ENCODE results near the gene SLC28A3.

SLC28A3 gene

GRCh38 chr9:84339962-84340361 is 596 bp downstream of the SLC28A3 start:
- DNase-seq (ENCODE audit: low read depth), result no peak

DNA sequence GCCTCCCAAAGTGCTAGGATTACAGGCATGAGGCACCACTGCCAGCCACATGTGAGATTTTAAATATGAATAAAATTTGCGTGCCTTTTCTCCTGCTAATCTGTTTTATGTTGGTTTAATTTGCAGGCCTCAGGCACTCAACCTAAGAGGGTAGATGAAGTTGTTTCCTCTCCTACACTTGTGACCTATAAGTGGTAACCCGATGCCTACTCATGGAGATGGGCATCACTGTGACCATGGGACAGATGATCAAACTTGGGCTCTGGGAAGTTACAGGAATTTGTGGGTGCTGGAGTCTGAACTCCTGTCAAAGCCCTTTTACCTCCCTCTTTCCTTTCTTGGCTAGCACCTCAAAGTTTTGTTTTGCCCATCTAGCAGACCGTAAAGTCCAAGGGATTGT is 1.1 kb downstream of the SLC28A3 start:
- DNase-seq (ENCODE audit: low read depth), result no peak

- DNase-seq (ENCODE audit: low read depth), result no peak
Observed at GRCh38 chr9:84338792-84339191, 1.8 kb downstream of the SLC28A3 start.

DNA sequence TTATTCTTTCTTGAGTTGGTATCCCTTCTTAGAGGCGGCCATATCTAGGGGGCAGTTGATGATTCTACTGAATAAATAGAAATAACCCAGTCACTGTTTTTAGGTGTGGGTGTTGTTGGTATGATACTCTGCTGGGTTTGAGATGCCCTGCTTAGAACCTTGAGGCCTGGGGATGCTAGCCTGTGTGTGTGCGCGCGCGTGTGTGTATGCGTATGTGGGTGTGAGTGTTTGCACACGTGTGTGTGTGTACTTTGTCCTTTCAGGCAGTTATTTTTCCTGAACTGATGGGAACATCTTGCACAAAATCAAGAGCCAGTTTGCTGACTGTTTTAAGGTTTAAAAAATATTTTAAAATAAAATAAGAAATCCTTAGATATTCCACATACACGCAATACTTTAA is 3.3 kb downstream of the SLC28A3 start:
- DNase-seq (ENCODE audit: low read depth), result no peak

- DNase-seq (ENCODE audit: low read depth), result no peak
Observed at GRCh38 chr9:84331119-84331809, 9.3 kb downstream of the SLC28A3 start.

- no peak for DNase-seq (ENCODE audit: low read depth)
Observed at GRCh38 chr9:84330246-84330645, 10.3 kb downstream of the SLC28A3 start.

- no peak for DNase-seq (ENCODE audit: low read depth)
Observed at GRCh38 chr9:84327184-84327583, 13.4 kb downstream of the SLC28A3 start.

- no peak for DNase-seq (ENCODE audit: low read depth)
Observed at GRCh38 chr9:84325347-84325973, 15.1 kb downstream of the SLC28A3 start.

DNA sequence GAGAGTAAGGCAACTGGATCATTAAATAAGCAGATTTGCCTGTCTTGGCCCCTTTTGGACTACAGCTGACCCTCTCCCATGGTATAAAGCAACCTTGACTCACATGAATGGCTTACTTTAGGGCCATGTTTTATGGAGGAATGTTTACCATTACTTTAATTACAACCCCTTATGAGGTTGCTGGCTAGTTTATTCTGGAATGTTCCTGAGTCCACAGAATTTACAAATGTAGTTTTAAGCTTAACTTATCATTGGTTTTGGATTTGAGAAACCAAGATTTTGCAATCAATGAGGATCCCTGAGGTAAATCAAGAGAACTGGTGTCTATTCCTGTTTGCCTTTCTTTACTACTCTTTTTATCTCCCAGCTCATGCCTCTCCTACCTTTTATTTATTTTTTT is 15.7 kb downstream of the SLC28A3 start:
- DNase-seq (ENCODE audit: low read depth), result no peak

- no peak for DNase-seq (ENCODE audit: low read depth)
Observed at GRCh38 chr9:84323858-84324257, 16.7 kb downstream of the SLC28A3 start.

GRCh38 chr9:84322828-84323227 is 17.7 kb downstream of the SLC28A3 start:
- no peak for DNase-seq (ENCODE audit: low read depth)

DNA sequence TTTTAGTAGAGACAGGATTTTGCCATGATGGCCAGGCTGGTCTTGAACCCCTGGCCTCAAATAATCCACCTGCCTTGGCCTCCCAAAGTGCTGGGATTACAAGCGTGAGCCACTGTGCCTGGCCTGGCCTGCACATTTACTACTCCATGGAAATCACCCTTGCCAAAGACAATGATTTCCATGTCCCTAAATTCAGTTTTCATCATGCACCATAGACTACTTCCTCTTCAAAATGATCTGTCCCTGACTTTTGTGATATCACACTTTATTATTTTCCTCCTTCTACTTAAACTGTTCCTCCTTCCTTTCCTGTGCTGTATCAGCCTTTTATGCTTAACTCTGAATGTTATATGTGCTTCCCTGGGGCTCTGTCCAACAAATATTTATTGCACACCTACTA is 20.3 kb downstream of the SLC28A3 start:
- no peak for DNase-seq (ENCODE audit: low read depth)

DNA sequence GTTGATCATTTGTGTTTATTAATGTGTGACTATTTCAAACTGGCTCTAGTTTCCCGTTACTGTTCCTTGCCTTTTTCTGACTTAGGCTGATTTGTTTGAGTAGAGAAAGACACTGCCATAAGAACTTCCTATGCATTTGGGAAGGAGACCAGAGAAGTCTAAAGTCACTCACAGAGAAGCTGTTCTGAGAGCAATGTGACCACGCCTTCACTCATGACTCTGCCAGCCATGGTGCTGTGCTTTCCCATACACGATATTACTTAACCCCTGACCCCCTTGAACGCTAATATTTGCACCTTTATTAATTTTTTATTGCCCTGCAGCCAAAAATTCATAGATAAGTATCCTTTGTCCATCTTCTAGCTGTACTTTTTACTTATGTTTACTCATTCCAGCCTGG is 20.9 kb downstream of the SLC28A3 start:
- DNase-seq (ENCODE audit: low read depth), result no peak

- DNase-seq (ENCODE audit: low read depth), result no peak
Observed at GRCh38 chr9:84318981-84319380, 21.6 kb downstream of the SLC28A3 start.

- DNase-seq (ENCODE audit: low read depth), result no peak
Observed at GRCh38 chr9:84317563-84317962, 23.0 kb downstream of the SLC28A3 start.

- peak; percentile 15 for DNase-seq (ENCODE audit: low read depth)
Observed at GRCh38 chr9:84315278-84315877, 25.2 kb downstream of the SLC28A3 start.

DNA sequence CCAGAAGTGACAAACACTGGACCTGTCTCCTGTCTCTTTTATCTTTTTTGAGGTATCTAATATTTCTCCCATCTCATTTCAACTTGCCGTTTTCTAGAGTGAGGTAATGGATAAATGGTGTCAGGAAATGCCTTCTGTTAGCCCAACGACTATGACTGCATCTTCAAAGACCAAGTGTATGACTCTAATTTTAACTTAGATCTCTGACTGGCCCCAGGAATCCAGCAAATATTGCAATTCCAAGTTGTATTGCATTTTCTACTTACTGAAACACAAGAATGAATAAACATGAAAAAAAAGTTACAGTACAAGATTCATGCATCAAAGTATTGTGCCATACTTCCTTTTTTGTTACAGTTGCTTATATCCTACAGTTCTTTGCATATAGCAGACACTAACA is 26.3 kb downstream of the SLC28A3 start:
- DNase-seq (ENCODE audit: low read depth), result no peak

DNA sequence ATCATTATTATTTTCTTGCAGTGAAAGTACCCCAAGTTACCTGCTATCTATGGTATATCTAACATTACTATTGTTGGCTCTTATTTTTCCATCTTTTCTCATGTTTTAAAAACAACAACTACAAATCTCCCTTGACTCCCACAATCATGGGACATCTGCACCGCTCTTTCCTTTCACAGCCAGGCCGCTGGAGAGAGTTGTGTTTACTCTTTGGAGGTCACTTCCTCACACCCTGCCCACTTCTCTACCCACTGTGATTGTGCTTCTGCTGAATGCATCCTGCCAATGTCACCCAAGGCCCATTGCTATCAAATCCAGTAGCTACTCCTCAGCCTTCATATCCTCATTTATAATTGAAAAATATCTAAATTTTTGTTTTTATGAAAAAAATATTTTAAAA is 29.7 kb downstream of the SLC28A3 start:
- no peak for DNase-seq (ENCODE audit: low read depth)

DNA sequence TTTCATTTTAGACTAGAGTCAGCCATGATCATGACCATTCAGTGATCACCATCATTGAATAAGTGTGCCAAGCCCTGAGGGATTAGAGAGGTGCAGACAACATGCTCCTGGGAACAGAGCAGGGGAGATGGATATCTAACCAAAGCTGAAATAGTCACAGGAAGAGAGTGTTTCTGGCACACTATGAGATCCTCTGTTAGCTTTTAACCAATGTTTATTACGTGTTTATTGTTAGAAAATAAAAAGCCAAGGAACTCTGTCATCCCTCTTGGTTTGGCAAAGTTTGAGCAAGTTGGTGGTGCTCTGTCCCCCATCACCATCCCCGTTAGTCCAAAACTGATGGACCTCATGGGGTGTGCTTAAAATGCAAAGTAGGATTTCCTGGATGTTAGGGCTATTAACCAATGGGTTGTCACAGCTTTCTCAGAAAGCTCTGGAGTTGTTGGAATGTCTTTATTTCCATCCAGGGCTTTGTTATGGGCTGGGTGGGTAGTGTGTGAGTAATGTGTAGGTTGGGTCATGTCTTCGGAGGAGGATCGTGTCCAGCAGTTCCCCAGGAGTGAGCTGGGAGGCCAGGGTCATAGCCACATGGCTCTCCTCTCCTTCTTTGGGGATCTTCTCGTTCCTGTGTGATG is 34.9 kb downstream of the SLC28A3 start:
- no peak for DNase-seq (ENCODE audit: low read depth)

- DNase-seq (ENCODE audit: low read depth), result no peak
Observed at GRCh38 chr9:84304166-84304565, 36.4 kb downstream of the SLC28A3 start.

GRCh38 chr9:84303061-84303460 is 37.5 kb downstream of the SLC28A3 start:
- DNase-seq (ENCODE audit: low read depth), result no peak

- DNase-seq (ENCODE audit: low read depth), result no peak
Observed at GRCh38 chr9:84301851-84302250, 38.7 kb downstream of the SLC28A3 start.

DNA sequence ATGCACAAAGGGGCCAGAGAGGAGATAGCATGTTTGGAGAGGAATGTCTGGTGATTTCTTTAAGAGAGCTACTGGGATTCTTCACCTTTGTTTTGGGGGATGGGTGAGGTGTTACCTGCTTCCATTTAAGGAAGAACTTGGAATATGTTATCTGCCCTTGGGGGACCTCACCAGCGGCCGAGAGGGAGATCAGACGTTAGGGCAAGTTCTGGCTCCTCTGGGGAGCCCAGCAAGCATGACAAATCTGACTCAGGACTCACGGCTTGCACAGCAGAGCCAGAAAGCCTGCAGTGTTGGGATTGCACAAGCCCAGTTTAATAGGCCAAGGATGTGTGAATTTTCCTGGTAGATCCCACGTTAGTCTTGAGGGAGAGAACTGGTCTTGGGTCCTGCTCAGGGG is 40.3 kb downstream of the SLC28A3 start:
- no peak for DNase-seq (ENCODE audit: low read depth)

Data from stimulated activated CD8-positive, alpha-beta memory T cell treated with anti-CD3 and anti-CD28 coated beads, Interleukin-12 subunit alpha, Interleukin-12 subunit beta, amount 100 ng/mL, for 1 hour (primary cell).